ENCODE results near the gene PLCB2.

GRCh38 chr15:40249477-40250303 lies 58.0 kb downstream of the PLCB2 start:
- TF ChIP-seq EZH2 (IDR thresholded peaks at IDR 0.05; ENCODE audit: low read depth), result no peak
- TF ChIP-seq CTCF (conservative IDR thresholded peaks at IDR 0.05), result no peak
